ENCODE results near the gene TBX18.

DNA sequence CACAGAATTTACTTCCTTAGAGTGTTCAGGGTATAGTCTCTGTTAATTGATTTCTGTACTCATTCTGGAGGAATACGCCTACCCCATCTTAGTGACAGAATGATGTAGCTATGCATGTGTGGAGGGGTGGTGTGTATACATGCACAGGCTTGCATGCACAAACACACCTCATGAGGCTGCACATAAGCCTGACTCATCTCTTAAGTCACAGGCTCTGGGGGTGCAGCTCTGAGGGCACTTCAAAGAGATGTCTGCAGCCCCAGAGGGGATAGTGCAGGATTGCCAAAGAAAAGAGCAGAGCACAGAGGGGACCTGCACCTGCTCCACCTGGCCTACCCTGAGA, 24.6 kb downstream of the TBX18 start:
- no peak for TF ChIP-seq POLR2A (IDR thresholded peaks at IDR 0.05)
- TF ChIP-seq, protein P1, sequence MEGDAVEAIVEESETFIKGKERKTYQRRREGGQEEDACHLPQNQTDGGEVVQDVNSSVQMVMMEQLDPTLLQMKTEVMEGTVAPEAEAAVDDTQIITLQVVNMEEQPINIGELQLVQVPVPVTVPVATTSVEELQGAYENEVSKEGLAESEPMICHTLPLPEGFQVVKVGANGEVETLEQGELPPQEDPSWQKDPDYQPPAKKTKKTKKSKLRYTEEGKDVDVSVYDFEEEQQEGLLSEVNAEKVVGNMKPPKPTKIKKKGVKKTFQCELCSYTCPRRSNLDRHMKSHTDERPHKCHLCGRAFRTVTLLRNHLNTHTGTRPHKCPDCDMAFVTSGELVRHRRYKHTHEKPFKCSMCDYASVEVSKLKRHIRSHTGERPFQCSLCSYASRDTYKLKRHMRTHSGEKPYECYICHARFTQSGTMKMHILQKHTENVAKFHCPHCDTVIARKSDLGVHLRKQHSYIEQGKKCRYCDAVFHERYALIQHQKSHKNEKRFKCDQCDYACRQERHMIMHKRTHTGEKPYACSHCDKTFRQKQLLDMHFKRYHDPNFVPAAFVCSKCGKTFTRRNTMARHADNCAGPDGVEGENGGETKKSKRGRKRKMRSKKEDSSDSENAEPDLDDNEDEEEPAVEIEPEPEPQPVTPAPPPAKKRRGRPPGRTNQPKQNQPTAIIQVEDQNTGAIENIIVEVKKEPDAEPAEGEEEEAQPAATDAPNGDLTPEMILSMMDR (IDR thresholded peaks at IDR 0.05): no peak

Data from adrenal gland (tissue), 5 donors.